CD4-positive, alpha-beta T cell treated with Interleukin-1 beta for 1 hour (primary cell): ENCODE measurements around the gene SV2C.
"Not testable (repeated sequence)": the region's sequence is repeated elsewhere in the genome, so short reads cannot be mapped to it uniquely, and the experiment has no call there.

Experiments
- DNase-seq, 2 donors: peaks; one replicate each; pipeline ENCODE4 v3.0.0-alpha.2; 2020 to 2022

Gene SV2C

GRCh38 chr5:76305775-76306174, 222.6 kb downstream of the SV2C start:
- DNase-seq: no peak

DNA sequence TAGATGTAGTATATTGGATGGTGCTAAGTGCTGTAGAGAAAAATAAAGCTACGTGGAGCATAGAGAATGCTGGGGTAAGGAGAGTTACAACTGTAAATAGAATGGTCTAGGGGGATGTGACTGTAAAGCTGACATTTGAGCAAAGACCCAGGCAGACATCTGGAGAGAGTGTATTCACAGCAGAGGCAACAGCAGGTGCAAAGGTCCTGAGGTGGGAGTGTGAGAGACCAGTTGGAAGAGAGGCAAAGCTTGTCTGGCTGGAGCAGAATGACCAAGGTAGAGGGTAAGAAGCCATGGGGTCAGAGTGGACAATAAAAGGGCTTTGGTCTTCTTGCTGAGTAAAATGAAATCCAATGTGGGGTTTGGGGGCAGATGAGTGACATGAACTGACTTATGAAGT, 227.0 kb downstream of the SV2C start:
- no peak for DNase-seq

DNA sequence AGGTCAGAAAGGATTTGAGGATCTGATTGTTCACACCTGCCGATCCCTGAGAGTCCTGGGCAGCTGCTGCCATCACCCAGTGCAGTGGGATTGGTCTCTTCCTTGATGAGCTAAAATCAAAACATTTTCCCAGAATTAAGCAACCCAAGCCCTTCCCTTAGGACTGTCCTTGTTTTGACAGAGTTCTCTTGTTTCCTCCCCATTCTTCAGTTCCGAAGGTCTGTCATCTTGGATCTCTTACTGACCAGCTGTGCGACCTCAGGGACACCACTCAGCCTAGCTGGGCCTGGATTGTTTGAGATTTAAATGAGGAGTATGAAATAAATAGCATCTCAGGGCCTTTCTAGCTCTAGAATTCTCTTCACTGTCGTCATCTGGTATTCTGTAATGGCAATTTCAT, 229.6 kb downstream of the SV2C start:
- DNase-seq: no peak

DNA sequence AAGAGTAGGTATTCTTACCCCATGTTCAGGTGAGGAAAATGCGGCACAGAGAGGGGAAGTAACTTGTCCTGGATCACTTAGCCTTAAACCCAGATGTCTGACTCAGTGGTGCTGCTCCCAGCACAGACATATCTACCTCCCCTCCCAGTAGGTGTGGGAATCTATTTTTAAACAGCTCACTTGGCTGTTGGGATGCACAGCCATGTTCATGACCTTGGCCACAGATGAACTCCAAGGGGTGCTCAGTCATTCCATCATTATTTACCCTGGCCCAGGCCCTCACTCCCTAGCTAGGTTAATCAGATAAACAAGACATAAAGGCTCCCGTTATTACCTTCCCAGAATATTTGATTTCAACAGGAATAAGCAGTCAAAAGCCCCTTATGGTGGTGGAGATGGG, 231.5 kb downstream of the SV2C start:
- no peak for DNase-seq

GRCh38 chr5:76319673-76320072, 236.5 kb downstream of the SV2C start:
- DNase-seq: no peak

DNA sequence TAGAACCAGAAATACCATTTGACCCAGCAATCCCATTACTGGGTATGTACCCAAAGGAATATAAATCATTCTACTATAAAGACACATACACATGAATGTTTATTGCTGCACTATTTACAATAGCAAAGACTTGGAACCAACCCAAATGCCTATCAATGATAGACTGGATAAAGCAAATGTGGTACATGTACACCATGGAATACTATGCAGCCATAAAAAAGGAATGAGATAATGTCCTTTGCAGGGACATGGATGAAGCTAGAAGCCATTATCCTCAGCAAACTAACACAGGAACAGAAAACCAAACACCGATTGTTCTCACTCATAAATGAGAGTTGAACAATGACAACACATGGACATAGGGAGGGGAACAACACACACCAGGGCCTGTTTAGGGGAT, 240.3 kb downstream of the SV2C start:
- not testable (repeated sequence) for DNase-seq

- DNase-seq: no peak
Measured at GRCh38 chr5:76325326-76325725, 242.1 kb downstream of the SV2C start.

GRCh38 chr5:76325876-76326491, 242.8 kb downstream of the SV2C start:
- DNase-seq: peak; percentile 34 to 60

- no peak for DNase-seq
Measured at GRCh38 chr5:76326577-76327302, 243.6 kb downstream of the SV2C start.

DNA sequence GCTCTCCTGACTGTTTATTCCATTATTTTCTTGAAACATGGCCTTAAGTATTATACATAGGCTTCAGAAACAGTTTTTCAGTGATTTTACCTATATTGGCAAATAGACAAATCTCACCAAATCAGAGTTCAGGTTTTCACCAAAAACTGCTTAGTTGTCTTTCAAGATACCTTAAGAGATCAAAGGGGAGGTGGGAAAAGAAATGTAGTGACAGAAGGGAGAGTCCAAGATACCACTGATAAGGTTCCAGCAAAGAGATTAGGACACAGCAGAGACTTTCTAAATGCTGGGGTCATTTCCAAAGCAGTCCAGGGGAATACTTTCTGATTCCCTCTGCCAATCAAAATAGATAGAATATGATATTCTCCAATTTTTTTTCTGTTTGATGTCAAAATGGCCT, 246.2 kb downstream of the SV2C start:
- DNase-seq: no peak

DNA sequence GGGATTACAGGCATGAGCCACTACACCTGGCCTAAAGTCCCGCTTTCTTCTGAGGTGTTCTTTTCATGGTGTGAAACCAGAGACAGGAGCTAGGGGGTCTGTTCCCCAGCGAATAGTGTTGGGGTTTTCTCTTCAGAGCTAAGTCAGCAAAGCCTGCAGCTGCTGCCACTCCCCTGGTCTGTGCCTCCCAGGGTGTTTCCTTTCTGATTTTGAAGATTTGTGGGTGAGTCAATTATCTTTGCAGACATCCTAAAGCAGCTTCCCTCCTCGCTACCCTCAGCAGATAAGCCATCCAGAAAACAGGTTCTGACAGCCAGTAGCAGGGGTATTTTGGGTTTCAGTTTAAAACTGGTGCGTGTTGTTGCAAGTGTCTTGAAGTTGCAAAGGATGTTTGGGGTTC, 247.9 kb downstream of the SV2C start:
- DNase-seq: peak in 1 of 2 donors; percentile 36

DNA sequence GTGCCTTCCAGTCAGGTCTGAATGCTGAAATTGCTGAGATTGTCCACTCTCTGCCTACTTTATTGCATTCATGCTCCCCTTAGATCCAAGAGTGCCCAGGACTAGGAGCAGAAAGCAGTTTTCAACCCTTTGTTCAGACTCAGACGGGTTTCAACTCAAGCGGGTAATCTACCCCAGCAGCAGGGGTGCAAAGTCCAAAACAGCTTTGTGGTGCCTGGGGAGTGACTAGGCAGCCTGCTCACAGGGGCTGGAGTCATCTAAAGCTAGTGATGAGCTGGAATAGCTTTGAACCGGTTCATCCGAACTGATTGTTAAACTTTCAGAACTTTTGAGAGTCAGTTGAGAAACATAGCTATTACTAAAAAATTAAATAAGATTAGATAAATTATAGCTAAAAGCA, 248.9 kb downstream of the SV2C start:
- no peak for DNase-seq

GRCh38 chr5:76332611-76333205, 249.5 kb downstream of the SV2C start:
- no peak for DNase-seq

DNA sequence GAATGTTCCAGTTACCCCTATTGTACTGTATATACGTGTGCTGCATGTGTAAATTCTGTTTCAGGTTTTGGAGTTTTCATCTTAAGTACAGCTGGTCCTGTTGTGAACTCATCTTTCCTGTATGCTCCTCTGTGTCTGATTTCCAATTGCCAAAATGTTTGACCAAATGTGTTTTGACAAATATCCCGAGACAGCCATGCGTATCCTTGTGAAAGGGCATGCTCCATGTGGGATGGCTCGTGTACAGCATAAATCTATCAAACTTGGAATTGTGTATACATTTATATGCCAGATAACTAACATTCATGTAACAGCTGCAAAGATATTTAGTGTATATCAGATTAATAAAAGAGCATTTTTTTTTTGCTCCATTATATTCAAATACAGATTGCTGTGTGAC, 250.4 kb downstream of the SV2C start:
- no peak for DNase-seq

DNA sequence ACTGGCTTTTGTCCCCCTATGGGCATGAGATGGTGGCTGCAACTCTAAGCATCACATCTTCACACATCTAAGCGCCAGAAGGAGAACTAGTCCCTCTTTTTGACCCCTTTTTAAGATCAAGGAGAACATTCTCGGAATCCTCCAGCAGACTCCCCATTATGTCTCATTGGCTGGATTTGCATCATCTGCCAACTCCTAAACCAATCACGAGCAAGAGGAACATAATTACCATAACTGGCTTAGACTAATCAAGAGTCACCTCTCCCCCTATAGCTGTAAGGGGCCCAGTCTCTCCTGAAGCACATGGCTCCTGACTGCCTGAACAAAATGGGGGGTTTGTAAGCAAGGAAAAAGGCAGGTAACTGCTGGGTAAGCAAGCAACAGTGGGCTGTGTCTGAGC, 251.4 kb downstream of the SV2C start:
- DNase-seq: no peak

DNA sequence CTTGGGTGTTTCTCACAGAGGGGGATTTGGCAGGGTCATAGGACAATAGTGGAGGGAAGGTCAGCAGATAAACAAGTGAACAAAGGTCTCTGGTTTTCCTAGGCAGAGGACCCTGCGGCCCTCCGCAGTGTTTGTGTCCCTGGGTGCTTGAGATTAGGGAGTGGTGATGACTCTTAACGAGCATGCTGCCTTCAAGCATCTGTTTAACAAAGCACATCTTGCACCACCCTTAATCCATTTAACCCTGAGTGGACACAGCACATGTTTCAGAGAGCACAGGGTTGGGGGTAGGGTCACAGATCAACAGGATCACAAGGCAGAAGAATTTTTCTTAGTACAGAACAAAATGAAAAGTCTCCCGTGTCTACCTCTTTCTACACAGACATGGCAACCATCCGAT, 252.3 kb downstream of the SV2C start:
- DNase-seq: not testable (repeated sequence)

GRCh38 chr5:76336253-76336809, 253.1 kb downstream of the SV2C start:
- not testable (repeated sequence) for DNase-seq

- DNase-seq: peak; percentile 38 to 72
Measured at GRCh38 chr5:76337953-76338451, 254.8 kb downstream of the SV2C start.

DNA sequence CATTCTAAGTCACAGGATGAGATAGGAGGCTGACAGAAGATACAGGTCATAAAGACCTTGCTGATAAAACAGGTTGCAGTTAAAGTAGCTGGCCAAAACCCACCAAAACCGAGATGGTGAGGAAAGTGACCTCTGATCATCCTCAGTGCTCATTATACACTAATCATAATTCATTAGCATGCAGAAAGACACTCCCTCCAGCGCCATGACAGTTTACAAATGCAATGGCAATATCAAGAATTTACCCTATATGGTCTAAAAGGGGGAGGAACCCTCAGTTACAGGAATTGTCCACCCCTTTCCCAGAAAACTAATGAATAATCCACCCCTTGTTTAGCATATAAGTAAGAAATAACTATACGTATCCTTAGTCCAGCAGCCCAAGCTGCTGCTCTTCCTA, 256.7 kb downstream of the SV2C start:
- no peak for DNase-seq

- DNase-seq: peak in 1 of 2 donors; percentile 11
Measured at GRCh38 chr5:76341651-76342334, 258.6 kb downstream of the SV2C start.

DNA sequence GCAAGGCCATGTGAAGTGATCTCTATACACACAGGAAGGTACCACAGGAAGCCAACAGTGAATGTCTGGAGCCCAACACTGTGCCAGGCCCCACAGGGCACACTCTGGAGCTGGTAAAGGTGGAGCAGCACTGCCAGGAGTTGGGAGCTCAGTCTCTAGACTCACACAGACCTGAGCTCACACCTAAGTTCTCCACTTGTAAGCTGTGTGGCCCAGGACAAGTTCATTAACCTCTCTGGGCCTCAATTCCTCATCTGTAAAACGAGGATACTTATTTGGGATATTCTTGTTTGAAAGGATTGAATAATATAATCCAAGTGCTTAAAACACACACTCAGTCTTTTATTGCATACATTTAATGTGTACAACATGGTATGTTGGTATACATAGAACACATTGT, 259.3 kb downstream of the SV2C start:
- DNase-seq: no peak

- DNase-seq: no peak
Measured at GRCh38 chr5:76345582-76345981, 262.4 kb downstream of the SV2C start.

- DNase-seq: no peak
Measured at GRCh38 chr5:76351176-76351575, 268.0 kb downstream of the SV2C start.
